B cell (primary cell): Measurements from ENCODE around the gene CD151. TPM values are rescaled to one million over a fixed set of nuclear protein-coding genes. Genes with fewer than 3 reads are reported as not detected.

Source experiments
- ATAC-seq: fragments of 200-7000 bp; cut with Tn5 transposase; one replicate; pipeline ENCODE4 v1.10.0; 2021; ENCODE audit warnings: low read depth, mild to moderate bottlenecking, moderate number of reproducible peaks, moderate library complexity
- CTCF ChIA-PET: fragments of 350-600 bp; sonication (Branson Sonifier 250); formaldehyde crosslinking; loops from one replicate; lab custom pipeline; 2021; ENCODE audit warnings: antibody characterized with exemption, inconsistent platforms; lab: Charles Lee
- POLR2A ChIA-PET: fragments of 350-600 bp; sonication (Branson Sonifier 250); formaldehyde crosslinking; loops from one replicate; lab custom pipeline; 2021; ENCODE audit warnings: antibody characterized with exemption; lab: Charles Lee
- DNase-seq: peaks from one replicate; pipeline ENCODE4 v3.0.0; 2013
- H2AFZ ChIP-seq: 2 replicates; pipeline ENCODE4 v1.6.1; 2012; ENCODE audit warnings: mild to moderate bottlenecking, low read depth, low read length; ENCODE audit not compliant: insufficient read depth, poor library complexity, severe bottlenecking
- H3K27ac ChIP-seq, 2 donors: 1 replicate in 1 of 2; 2 replicates in 1 of 2; pipeline ENCODE4 v1.5.1; 2012 to 2013; ENCODE audit warnings: low read length in 2 of 2, mild to moderate bottlenecking in 2 of 2, moderate library complexity in 1 of 2
- H3K27me3 ChIP-seq, 4 experiments: fragments of 200-600 bp in 1 of 4; sonication (generic) in 1 of 4; replicated peaks in 1 of 4; 1 replicate in 2 of 4; 2 replicates in 2 of 4; pipeline versions ENCODE4 v1.6.1 to v1.7.0; 2013 to 2016; ENCODE audit warnings: low read length in 3 of 4, mild to moderate bottlenecking in 2 of 4, mixed read lengths in 1 of 4, moderate library complexity in 1 of 4; ENCODE audit not compliant: insufficient read depth in 4 of 4, control insufficient read depth in 3 of 4; ENCODE audit errors: control extremely low read depth in 1 of 4
- H3K36me3 ChIP-seq, 2 experiments: replicated peaks in 1 of 2; 1 replicate in 1 of 2; 2 replicates in 1 of 2; pipeline versions ENCODE4 v1.6.1 to v1.7.1; 2013; ENCODE audit warnings: low read length in 1 of 2; ENCODE audit not compliant: insufficient read depth in 2 of 2, control insufficient read depth in 1 of 2; ENCODE audit errors: control extremely low read depth in 1 of 2, extremely low read depth in 1 of 2
- H3K4me1 ChIP-seq, 2 donors: fragments of 200-600 bp in 1 of 2; sonication (generic) in 1 of 2; 1 replicate in 1 of 2; 2 replicates in 1 of 2; pipeline versions ENCODE4 v1.5.1 to v1.6.1; 2013 to 2017; ENCODE audit warnings: low read length in 2 of 2; ENCODE audit not compliant: control insufficient read depth in 2 of 2, insufficient read depth in 2 of 2
- H3K4me2 ChIP-seq: replicated peaks from 2 replicates; pipeline ENCODE3; 2012; ENCODE audit warnings: mild to moderate bottlenecking, low read depth, low read length; ENCODE audit not compliant: poor library complexity, severe bottlenecking
- H3K4me3 ChIP-seq, 5 experiments: fragments of 200-600 bp in 1 of 5; sonication (generic) in 1 of 5; 1 replicate in 3 of 5; 2 replicates in 2 of 5; pipeline versions ENCODE4 v1.5.1 to v1.7.0; 2011 to 2016; ENCODE audit warnings: low read length in 4 of 5, mild to moderate bottlenecking in 4 of 5, low read depth in 2 of 5, control low read depth in 1 of 5, moderate library complexity in 1 of 5; ENCODE audit not compliant: insufficient read depth in 1 of 5; ENCODE audit errors: control extremely low read depth in 1 of 5, extremely low read depth in 1 of 5
- H3K79me2 ChIP-seq: fragments of 200-600 bp; sonication (generic); one replicate; pipeline ENCODE4 v1.6.0; 2016; ENCODE audit warnings: low read length; ENCODE audit not compliant: control insufficient read depth, insufficient read depth
- H3K9ac ChIP-seq: fragments of 200-600 bp; sonication (generic); 2 replicates; pipeline ENCODE4 v1.6.1; 2017; ENCODE audit warnings: mild to moderate bottlenecking, low read length, moderate library complexity
- H3K9me3 ChIP-seq, 3 donors: one replicate each; pipeline versions ENCODE4 v1.6.1 to v1.7.1; 2013; ENCODE audit warnings: low read length in 2 of 3; ENCODE audit not compliant: control insufficient read depth in 2 of 3, insufficient read depth in 1 of 3; ENCODE audit errors: control extremely low read depth in 1 of 3
- H4K20me1 ChIP-seq: 2 replicates; pipeline ENCODE4 v1.6.0; 2012; ENCODE audit warnings: mild to moderate bottlenecking, low read length; ENCODE audit not compliant: insufficient read depth, control insufficient read depth, poor library complexity, severe bottlenecking
- H3K27ac Mint-ChIP-seq: one replicate; pipeline ENCODE4 v1.8.0; 2021; ENCODE audit warnings: mixed read lengths
- H3K27me3 Mint-ChIP-seq: one replicate; pipeline ENCODE4 v1.8.0; 2021; ENCODE audit warnings: mixed read lengths
- H3K4me1 Mint-ChIP-seq: one replicate; pipeline ENCODE4 v1.8.0; 2021; ENCODE audit warnings: mixed read lengths
- H3K4me3 Mint-ChIP-seq: one replicate; pipeline ENCODE4 v1.8.0; 2021; ENCODE audit warnings: mixed read lengths
- H3K9me3 Mint-ChIP-seq: one replicate; pipeline ENCODE4 v1.8.0; 2022; ENCODE audit warnings: mixed read lengths; ENCODE audit not compliant: insufficient read depth
- CTCF ChIP-seq: fragments of 200-600 bp; IDR thresholded peaks from one replicate; pipeline ENCODE4 v1.8.0; 2022; ENCODE audit warnings: antibody characterized with exemption, mild to moderate bottlenecking
- EZH2 ChIP-seq: IDR thresholded peaks from 2 replicates; pipeline ENCODE4 v1.6.1; 2012; ENCODE audit warnings: borderline replicate concordance, low read depth, mild to moderate bottlenecking, moderate library complexity, low read length; ENCODE audit not compliant: insufficient read depth, poor library complexity, severe bottlenecking
- WGBS: methylation state at CpG from one replicate; pipeline ENCODE4 v1.1.5; 2013; ENCODE audit warnings: missing lambda C conversion rate; ENCODE audit not compliant: insufficient coverage; 5-methylcytosine and 5-hydroxymethylcytosine counted together
- intact Hi-C: fragments of 100-400 bp; cut with micrococcal nuclease; formaldehyde crosslinking; loops from one replicate; pipeline ENCODE4 v1.10.0; 2022
- polyA plus RNA-seq: library from polyadenylated mRNA; depleted of rRNA; stranded (reverse); fragments of >200 nt; gene quantifications from 2 replicates; pipeline ENCODE4 v1.2.3, GENCODE V29; 2012
- total RNA-seq, 2 donors: library from RNA; stranded (reverse); fragments of 120-200 nt in 1 of 2; gene quantifications; 1 replicate in 1 of 2; 2 replicates in 1 of 2; pipeline versions ENCODE4 v1.2.3 to v1.2.4, GENCODE V29; 2013 to 2022

Gene CD151
- total and polyA plus RNA-seq, 2 donors (not counting 1 experiment from before 2014, with no cell fraction given): 24.4 to 25.5 TPM

GRCh38 chr11:876545-876944 is 43.8 kb downstream of the CD151 start:
- Mint-ChIP-seq H3K27ac (no peak overlapping the region), H3K9me3 (no peaks in the 10 kb centered on the region), H3K4me3 (no peak overlapping the region), H3K27me3 (no peaks in the 10 kb centered on the region), H3K4me1 (no peaks in the 10 kb centered on the region)
- no peaks in the 10 kb centered on the region for H3K27me3 ChIP-seq
- TF ChIP-seq CTCF (no peak), EZH2 (no peak)
- no peaks in the 10 kb centered on the region for H3K79me2 ChIP-seq
- no peak overlapping the region for H3K9ac ChIP-seq
- no peaks in the 10 kb centered on the region for H4K20me1 ChIP-seq
- no peaks in the 10 kb centered on the region for H3K4me1 ChIP-seq
- H3K27ac ChIP-seq: no peak overlapping the region
- no peaks in the 10 kb centered on the region for H3K9me3 ChIP-seq
- intact Hi-C loops: no loop called here
- DNase-seq: no peak
- no peak overlapping the region for H3K4me3 ChIP-seq
- ATAC-seq: no peak
- peaks cover 0 to 18% of the 10 kb centered on the region in 2 experiments for H3K36me3 ChIP-seq
- POLR2A ChIA-PET: no interaction called here
- CTCF ChIA-PET: no interaction called here
- no peak overlapping the region for H3K4me2 ChIP-seq
- WGBS: 97% methylated on average over 12 of the region's 12 CpGs
- no peak overlapping the region for H2AFZ ChIP-seq

GRCh38 chr11:877565-877964 is 44.8 kb downstream of the CD151 start:
- Mint-ChIP-seq H3K27ac (no peak overlapping the region), H3K9me3 (no peaks in the 10 kb centered on the region), H3K4me3 (no peak overlapping the region), H3K4me1 (no peaks in the 10 kb centered on the region), H3K27me3 (no peaks in the 10 kb centered on the region)
- no peaks in the 10 kb centered on the region for H3K79me2 ChIP-seq
- no peak overlapping the region for H3K4me3 ChIP-seq
- H2AFZ ChIP-seq: no peak overlapping the region
- ChIA-PET CTCF (interaction anchor here (0.8 kb wide), 1 partner anchor 10 kb away, joined by 3 read pairs; no protein-coding TSS in a partner anchor), POLR2A (no interaction called here)
- no peaks in the 10 kb centered on the region for H4K20me1 ChIP-seq
- DNase-seq (no peak), ATAC-seq (no peak)
- H3K27ac ChIP-seq: no peak overlapping the region
- H3K9ac ChIP-seq: no peak overlapping the region
- no peak for TF ChIP-seq EZH2
- TF ChIP-seq CTCF: no peak
- intact Hi-C loops: no loop called here
- peaks cover 0 to 19% of the 10 kb centered on the region in 2 experiments for H3K36me3 ChIP-seq
- H3K4me1 ChIP-seq: no peaks in the 10 kb centered on the region
- H3K27me3 ChIP-seq: no peaks in the 10 kb centered on the region
- 99% methylated on average over 7 of the region's 11 CpGs for WGBS
- no peaks in the 10 kb centered on the region for H3K9me3 ChIP-seq
- no peak overlapping the region for H3K4me2 ChIP-seq
